Kidney epithelial cell (primary cell): ENCODE measurements around the gene CES3. TPM values are rescaled to one million over a fixed set of nuclear protein-coding genes. Genes with fewer than 3 reads are reported as not detected.

Experiments used
- DNase-seq: peaks from one replicate; pipeline ENCODE4 v3.0.0-alpha.2; 2010; ENCODE audit warnings: low read depth
- H3K27me3 ChIP-seq: 2 replicates; pipeline ENCODE4 v1.6.0; 2011; ENCODE audit warnings: low read length; ENCODE audit not compliant: control insufficient read depth, insufficient read depth
- H3K36me3 ChIP-seq: 2 replicates; pipeline ENCODE4 v1.5.1; 2011; ENCODE audit warnings: low read length; ENCODE audit not compliant: control insufficient read depth, insufficient read depth
- H3K4me3 ChIP-seq: 2 replicates; pipeline ENCODE4 v1.5.1; 2011; ENCODE audit warnings: low read depth, mild to moderate bottlenecking, control low read depth, low read length
- total RNA-seq: library from RNA; depleted of rRNA; stranded (reverse); fragments of >200 nt; gene quantifications from 2 replicates; pipeline ENCODE4 v1.2.3, GENCODE V29; 2015
- TF ChIP-seq, protein P1 (sequence below): IDR thresholded peaks from 2 replicates; pipeline ENCODE4 v1.5.1; 2011; ENCODE audit warnings: mild to moderate bottlenecking, moderate library complexity, low read length, control low read depth, inconsistent platforms; ENCODE audit not compliant: insufficient read depth, poor library complexity, severe bottlenecking

The CES3 gene
- total RNA-seq, 1 donor from 2014 or later = not detected

DNA sequence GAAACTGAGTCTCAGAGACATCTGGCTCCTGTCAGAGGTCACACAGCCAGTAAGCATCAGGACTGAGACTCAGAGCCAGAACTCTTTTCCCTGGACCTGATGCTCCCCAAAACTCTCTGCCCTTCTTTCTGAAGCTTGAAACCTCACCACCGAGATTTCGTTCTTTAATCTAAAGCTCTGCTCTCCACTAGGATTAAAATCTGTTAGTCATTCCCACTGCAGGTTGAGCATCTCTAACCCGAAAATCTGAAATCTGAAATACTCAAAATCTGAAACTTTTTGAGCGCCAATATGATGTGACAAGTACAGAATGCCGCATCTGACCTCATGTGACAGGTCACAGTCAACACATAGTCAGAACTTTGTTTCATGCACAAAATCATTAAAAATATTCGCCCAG is 44.5 kb upstream of the CES3 start:
- no peaks in the 10 kb centered on the region for H3K36me3 ChIP-seq
- no peak for DNase-seq
- TF ChIP-seq, protein P1, sequence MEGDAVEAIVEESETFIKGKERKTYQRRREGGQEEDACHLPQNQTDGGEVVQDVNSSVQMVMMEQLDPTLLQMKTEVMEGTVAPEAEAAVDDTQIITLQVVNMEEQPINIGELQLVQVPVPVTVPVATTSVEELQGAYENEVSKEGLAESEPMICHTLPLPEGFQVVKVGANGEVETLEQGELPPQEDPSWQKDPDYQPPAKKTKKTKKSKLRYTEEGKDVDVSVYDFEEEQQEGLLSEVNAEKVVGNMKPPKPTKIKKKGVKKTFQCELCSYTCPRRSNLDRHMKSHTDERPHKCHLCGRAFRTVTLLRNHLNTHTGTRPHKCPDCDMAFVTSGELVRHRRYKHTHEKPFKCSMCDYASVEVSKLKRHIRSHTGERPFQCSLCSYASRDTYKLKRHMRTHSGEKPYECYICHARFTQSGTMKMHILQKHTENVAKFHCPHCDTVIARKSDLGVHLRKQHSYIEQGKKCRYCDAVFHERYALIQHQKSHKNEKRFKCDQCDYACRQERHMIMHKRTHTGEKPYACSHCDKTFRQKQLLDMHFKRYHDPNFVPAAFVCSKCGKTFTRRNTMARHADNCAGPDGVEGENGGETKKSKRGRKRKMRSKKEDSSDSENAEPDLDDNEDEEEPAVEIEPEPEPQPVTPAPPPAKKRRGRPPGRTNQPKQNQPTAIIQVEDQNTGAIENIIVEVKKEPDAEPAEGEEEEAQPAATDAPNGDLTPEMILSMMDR = no peak
- H3K27me3 ChIP-seq = no peaks in the 10 kb centered on the region
- H3K4me3 ChIP-seq = no peak overlapping the region

DNA sequence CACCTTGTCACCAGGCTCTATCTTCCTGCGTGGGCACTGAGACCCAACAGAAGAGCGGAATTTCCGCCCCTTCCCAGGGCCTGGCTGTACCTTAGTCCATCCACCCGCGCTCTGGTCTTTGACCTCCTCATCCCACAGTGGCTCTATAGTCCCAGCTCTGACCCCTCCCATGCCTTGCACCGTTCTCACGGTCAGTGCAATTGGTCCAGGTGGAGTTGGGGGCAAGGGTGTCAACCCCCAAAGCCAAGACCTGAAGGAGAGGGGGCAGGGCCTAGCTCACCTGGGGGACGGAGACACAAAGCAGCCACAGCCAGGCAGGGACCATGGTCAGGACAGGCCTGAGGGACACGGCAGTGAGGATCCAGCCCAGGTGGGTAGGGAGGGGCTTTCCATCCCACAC is 43.3 kb upstream of the CES3 start:
- DNase-seq = no peak
- TF ChIP-seq, protein P1 = no peak
- Histone ChIP-seq H3K4me3 (no peak overlapping the region), H3K27me3 (no peaks in the 10 kb centered on the region), H3K36me3 (no peaks in the 10 kb centered on the region)

DNA sequence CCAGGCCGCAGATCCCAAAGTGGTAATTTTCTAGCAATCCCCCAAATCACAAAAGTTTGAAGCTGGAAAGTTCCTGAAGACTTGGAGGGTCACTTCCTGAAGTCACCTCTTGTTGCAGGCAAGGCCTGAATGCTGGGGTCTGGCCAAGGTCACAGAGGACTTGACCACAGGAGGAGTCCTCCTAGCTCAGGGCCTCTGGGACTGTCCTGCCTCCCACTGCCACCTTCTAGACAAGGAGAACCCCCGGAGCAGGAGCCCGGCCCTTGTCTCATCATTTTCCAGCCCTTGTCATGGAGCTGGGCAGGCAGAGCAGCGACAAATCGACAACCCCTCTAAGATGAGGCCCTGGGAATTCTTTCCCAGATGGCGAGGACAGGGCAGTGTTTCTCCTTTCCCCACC is 42.7 kb upstream of the CES3 start:
- DNase-seq = no peak
- H3K36me3 ChIP-seq = no peaks in the 10 kb centered on the region
- no peak overlapping the region for H3K4me3 ChIP-seq
- no peaks in the 10 kb centered on the region for H3K27me3 ChIP-seq
- TF ChIP-seq, protein P1 = no peak

DNA sequence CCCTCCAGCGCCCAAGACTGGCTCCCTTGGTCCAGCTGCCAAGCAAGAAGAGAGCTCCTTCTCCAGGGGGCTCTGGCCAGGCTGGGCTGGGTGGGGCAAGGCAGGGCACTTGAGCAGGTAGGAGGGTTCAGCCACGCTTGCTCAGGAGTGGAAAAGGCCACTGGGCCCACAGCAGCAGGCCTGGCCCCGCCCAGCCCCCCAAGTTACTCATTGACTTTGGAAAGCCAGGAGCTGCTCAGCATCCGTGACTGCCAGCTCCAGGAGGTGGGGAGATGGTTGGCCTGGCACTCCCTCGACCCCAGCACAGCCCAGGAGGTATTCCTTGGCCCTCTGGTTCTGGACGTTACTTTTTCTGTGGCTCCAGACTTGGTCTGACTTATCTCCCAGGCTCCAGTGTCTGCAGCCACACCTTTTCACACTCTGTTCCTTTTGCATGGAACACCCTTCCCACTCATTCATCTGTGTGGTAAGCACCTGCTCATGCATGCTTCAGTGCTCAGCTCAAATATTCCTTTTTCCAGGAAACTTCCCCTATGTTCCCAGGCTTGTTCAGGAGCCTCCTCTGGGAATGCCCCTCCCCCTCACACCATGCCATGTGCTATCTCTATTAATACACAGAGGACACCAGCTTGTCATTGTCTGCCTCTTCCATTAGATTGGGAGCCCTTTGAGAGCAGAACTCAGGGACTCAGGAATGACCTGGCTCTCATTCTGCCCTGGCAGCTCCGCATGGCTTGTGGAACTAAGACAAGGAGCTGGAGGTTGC is 42.1 kb upstream of the CES3 start, which contains the start of gene CDH16:
Gene CDH16 (minus strand): TSS at position 83 of the 766 bp plus-strand sequence. CDS start 820 bp downstream, outside the sequence.
- DNase-seq = peak; percentile 68
- Histone ChIP-seq H3K36me3 (no peaks in the 10 kb centered on the region), H3K27me3 (no peaks in the 10 kb centered on the region), H3K4me3 (no peak within 1 kb of the TSS)
- TF ChIP-seq, protein P1 = no peak

DNA sequence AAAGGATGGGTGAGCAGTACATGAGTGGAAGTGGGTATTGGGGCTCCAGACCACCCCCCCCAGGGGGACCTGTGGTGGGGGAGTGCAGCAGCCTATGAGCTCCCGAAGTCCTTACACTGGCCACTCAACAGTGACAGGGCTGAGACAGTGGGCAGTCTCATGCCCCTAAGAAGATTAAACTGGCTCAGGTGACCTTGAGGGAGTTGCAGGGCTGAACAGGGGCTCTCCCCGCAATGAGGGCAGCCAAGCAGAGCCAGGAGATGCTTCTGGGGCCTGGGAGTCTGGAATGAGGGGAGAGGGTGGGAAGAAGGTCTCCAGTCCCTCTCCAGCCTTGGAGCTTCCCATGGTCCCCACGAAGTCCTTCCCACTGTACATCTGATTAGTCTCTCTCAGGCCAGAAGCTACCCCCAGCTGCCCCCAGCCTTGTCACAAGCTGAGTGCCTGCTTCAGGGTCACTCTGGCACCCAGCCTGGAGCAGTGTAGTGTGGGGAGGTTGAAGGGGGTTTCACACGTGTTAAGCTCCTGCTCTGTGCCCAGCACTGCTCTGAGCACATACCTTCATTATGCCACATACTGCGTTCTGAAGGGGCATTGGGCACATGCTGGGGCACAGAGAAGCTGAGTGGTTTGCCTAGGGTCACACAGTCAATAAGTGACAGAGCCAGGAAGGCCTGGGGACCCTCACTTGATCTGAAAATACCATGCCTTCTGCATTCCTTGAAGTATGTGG is 41.3 kb upstream of the CES3 start:
- H3K4me3 ChIP-seq = no peak overlapping the region
- H3K36me3 ChIP-seq = no peaks in the 10 kb centered on the region
- no peaks in the 10 kb centered on the region for H3K27me3 ChIP-seq
- no peak for DNase-seq
- TF ChIP-seq, protein P1 = no peak

DNA sequence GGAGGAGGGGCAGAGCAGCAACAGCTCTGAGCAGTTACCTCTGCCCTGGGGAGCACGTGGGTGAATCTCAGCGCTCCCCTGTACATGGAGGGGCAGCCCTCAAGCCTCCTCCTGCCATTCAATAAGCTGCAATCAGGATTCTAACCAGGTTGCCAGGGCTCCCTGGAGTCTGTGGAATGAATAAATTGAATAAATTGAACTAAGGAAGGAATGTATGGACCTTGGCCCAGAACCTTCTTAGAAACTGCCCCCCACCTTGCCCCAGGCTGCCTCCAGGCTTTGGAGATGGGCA is 40.8 kb upstream of the CES3 start:
- Histone ChIP-seq H3K27me3 (no peaks in the 10 kb centered on the region), H3K36me3 (no peaks in the 10 kb centered on the region), H3K4me3 (no peak overlapping the region)
- DNase-seq = no peak
- TF ChIP-seq, protein P1 = no peak
